HL-60 (cell line): ENCODE measurements around the gene ASXL1.

Experiments used
- DNase-seq, 2 experiments: peaks; one replicate each; pipeline ENCODE4 v3.0.0-alpha.2; 2010 to 2020; ENCODE audit warnings: low read depth in 1 of 2, low spot score in 1 of 2
- H3K27ac ChIP-seq: fragments of 250-450 bp; sonication (Bioruptor Pico); replicated peaks from 2 replicates; pipeline ENCODE4 v1.5.1; 2020; ENCODE audit warnings: mild to moderate bottlenecking, moderate library complexity
- H3K27me3 ChIP-seq: fragments of 250-450 bp; sonication (Bioruptor Pico); 2 replicates; pipeline ENCODE4 v1.5.1; 2021; ENCODE audit warnings: mild to moderate bottlenecking, moderate library complexity; ENCODE audit not compliant: insufficient read depth, poor library complexity, severe bottlenecking
- H3K4me3 ChIP-seq: replicated peaks from 2 replicates; pipeline ENCODE4 v1.5.1; 2011; ENCODE audit warnings: mild to moderate bottlenecking, control low read depth, low read length; ENCODE audit not compliant: insufficient read depth
- CTCF ChIP-seq: IDR thresholded peaks from one replicate; pipeline ENCODE4 v1.5.1; 2011; ENCODE audit warnings: low read length, control low read depth, inconsistent platforms; ENCODE audit not compliant: insufficient read depth
- GABPA ChIP-seq: IDR thresholded peaks from 2 replicates; pipeline ENCODE4 v1.6.1; 2012; ENCODE audit warnings: low read depth
- POLR2AphosphoS5 ChIP-seq: IDR thresholded peaks from 2 replicates; pipeline ENCODE4 v1.6.1; 2012; ENCODE audit warnings: low read depth
- REST ChIP-seq: IDR thresholded peaks from 2 replicates; pipeline ENCODE4 v1.6.1; 2012; ENCODE audit warnings: low read depth; ENCODE audit not compliant: insufficient replicate concordance
- SPI1 ChIP-seq: IDR thresholded peaks from 2 replicates; pipeline ENCODE4 v1.6.1; 2012; ENCODE audit warnings: low read depth, mild to moderate bottlenecking, borderline replicate concordance

ASXL1 gene

GRCh38 chr20:32325706-32326503, 32.2 kb upstream of the ASXL1 start:
- Histone ChIP-seq H3K27me3 (no peaks in the 10 kb centered on the region), H3K4me3 (no peak overlapping the region), H3K27ac (no peak overlapping the region)
- no peak for TF ChIP-seq POLR2AphosphoS5
- TF ChIP-seq REST = no peak
- TF ChIP-seq CTCF = no peak
- no peak for TF ChIP-seq SPI1
- TF ChIP-seq GABPA = no peak
- DNase-seq = no peak

- Histone ChIP-seq H3K27ac (no peak overlapping the region), H3K4me3 (no peak overlapping the region), H3K27me3 (no peaks in the 10 kb centered on the region)
- DNase-seq = no peak
- TF ChIP-seq SPI1 (no peak), CTCF (no peak), REST (no peak), POLR2AphosphoS5 (no peak)
Observed at GRCh38 chr20:32326504-32326845, 31.7 kb upstream of the ASXL1 start.

GRCh38 chr20:32327087-32327681, 30.9 kb upstream of the ASXL1 start:
- Histone ChIP-seq H3K27ac (no peak overlapping the region), H3K27me3 (no peaks in the 10 kb centered on the region), H3K4me3 (no peak overlapping the region)
- DNase-seq = no peak
- TF ChIP-seq SPI1 = no peak

GRCh38 chr20:32329817-32330554, 28.1 kb upstream of the ASXL1 start:
- no peak for TF ChIP-seq REST
- TF ChIP-seq GABPA = no peak
- TF ChIP-seq CTCF = no peak
- TF ChIP-seq SPI1 = no peak
- no peak for TF ChIP-seq POLR2AphosphoS5
- DNase-seq = no peak
- H3K27ac ChIP-seq = no peak overlapping the region
- H3K27me3 ChIP-seq = no peaks in the 10 kb centered on the region
- H3K4me3 ChIP-seq = no peak overlapping the region
